ENCODE measurements around the gene NDUFA11. TPM values are rescaled to one million over a fixed set of nuclear protein-coding genes. Genes with fewer than 3 reads are reported as not detected.

Gene NDUFA11
- total and polyA plus RNA-seq, 2 of the 13 experiments (the other 11 are each of a cell fraction or from before 2014, with no cell fraction given) = 286 to 378 TPM

DNA sequence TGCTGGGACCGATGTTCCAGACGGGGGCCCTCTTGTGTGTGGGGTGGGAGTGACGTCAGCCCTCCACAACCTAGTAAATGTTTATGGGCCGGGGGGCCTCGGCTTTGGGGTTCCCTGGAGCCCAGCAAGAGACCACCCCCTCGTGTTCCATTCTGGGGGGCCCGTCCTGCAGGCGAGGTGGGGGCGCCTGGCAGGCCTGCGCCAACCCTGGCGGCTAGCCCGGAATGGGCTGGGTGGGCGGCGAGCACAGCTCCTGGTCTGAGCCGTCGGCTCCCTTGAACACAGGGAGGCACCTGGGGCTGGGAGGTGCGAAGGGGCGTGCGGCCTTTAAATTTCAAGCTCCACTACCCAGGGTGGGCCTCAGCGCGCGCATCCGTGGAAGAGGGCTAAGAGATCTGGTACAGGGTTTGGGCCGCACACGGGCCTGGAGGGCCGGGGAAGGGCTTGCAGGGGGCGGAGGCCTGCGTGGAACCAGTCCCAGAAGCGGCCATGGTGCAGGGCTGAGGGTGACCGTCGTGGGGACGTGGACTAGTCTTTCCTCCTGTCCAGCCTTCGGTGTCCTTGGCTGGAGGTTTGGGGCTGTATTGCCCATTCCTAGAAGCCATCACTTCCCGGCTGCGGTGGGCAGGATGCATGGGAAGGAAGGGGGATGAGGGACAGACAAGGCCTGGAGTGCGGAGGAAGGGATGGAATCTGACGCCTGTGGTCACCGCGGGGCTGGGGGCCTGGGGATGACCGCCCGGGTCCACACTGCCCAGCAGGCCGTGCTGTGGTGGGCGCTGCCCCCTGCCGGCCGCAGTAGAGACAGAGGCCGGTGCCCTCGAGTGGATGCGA is 11.4 kb downstream of the NDUFA11 start (continued):
- TF ChIP-seq TSC22D2 (CRISPR knock-in tag; IDR thresholded peaks at IDR 0.05; ENCODE audit: borderline replicate concordance) (no peak), ZNF232 (CRISPR knock-in tag; IDR thresholded peaks at IDR 0.05; ENCODE audit: borderline replicate concordance) (no peak), POLR2G (IDR thresholded peaks at IDR 0.05; ENCODE audit: low read depth, low read length) (peak; percentile 73; the same call in 1 of the 2 replicates), KDM2A (CRISPR knock-in tag; IDR thresholded peaks at IDR 0.05; ENCODE audit: borderline replicate concordance, low read depth) (peak; percentile 98), YY1 (IDR thresholded peaks at IDR 0.05; ENCODE audit: insufficient read depth, insufficient replicate concordance, low read depth, low read length) (peak; percentile 45), RXRB (CRISPR knock-in tag; IDR thresholded peaks at IDR 0.05; ENCODE audit: borderline replicate concordance) (no peak; the same call in 1 of the 2 replicates), MEIS1 (CRISPR knock-in tag; IDR thresholded peaks at IDR 0.05; ENCODE audit: borderline replicate concordance) (0 out of 2 replicates have a peak, but pooled peaks have one; percentile 70), MXD4 (CRISPR knock-in tag; IDR thresholded peaks at IDR 0.05) (no peak), NCOR1 (IDR thresholded peaks at IDR 0.05; ENCODE audit: borderline replicate concordance, low read length) (no peak), EEA1 (CRISPR knock-in tag; IDR thresholded peaks at IDR 0.05; ENCODE audit: borderline replicate concordance) (no peak; the same call in 1 of the 2 replicates), ZNF331 (CRISPR knock-in tag; IDR thresholded peaks at IDR 0.05) (peak; percentile 55; the same call in 1 of the 2 replicates), TBX3 (IDR thresholded peaks at IDR 0.05; ENCODE audit: borderline replicate concordance) (no peak), AFF4 (CRISPR knock-in tag; IDR thresholded peaks at IDR 0.05) (no peak), ZNF263 (CRISPR knock-in tag; IDR thresholded peaks at IDR 0.05) (peak; percentile 95), KLF11 (CRISPR knock-in tag; IDR thresholded peaks at IDR 0.05) (no peak), ATF5 (CRISPR knock-in tag; IDR thresholded peaks at IDR 0.05; ENCODE audit: low read depth) (no peak)
- TF ChIP-seq, protein P1, sequence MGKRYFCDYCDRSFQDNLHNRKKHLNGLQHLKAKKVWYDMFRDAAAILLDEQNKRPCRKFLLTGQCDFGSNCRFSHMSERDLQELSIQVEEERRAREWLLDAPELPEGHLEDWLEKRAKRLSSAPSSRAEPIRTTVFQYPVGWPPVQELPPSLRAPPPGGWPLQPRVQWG (CRISPR knock-in tag; IDR thresholded peaks at IDR 0.05; ENCODE audit: borderline replicate concordance, low read depth) = no peak
- TF ChIP-seq, protein P2, sequence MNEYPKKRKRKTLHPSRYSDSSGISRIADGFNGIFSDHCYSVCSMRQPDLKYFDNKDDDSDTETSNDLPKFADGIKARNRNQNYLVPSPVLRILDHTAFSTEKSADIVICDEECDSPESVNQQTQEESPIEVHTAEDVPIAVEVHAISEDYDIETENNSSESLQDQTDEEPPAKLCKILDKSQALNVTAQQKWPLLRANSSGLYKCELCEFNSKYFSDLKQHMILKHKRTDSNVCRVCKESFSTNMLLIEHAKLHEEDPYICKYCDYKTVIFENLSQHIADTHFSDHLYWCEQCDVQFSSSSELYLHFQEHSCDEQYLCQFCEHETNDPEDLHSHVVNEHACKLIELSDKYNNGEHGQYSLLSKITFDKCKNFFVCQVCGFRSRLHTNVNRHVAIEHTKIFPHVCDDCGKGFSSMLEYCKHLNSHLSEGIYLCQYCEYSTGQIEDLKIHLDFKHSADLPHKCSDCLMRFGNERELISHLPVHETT (CRISPR knock-in tag; conservative IDR thresholded peaks at IDR 0.05) = no peak
